ENCODE results near the gene AP3D1.
A peak's percentile ranks its signal among the peaks of the same experiment; 100 is the strongest.
"Not testable (repeated sequence)": the region's sequence is repeated elsewhere in the genome, so short reads cannot be mapped to it uniquely, and the experiment has no call there.

The AP3D1 gene

GRCh38 chr19:2151339-2152229 is at the start of gene AP3D1:
Gene AP3D1 (minus strand): TSS chr19:2151566. CDS start chr19:2151334, 232 bp downstream.
- peak; percentile 100 for DNase-seq

- not testable (repeated sequence) for DNase-seq
These were observed 49.4 kb upstream of the AP3D1 start for GRCh38 chr19:2200624-2201294.

- DNase-seq, result no peak
These were observed 48.7 kb upstream of the AP3D1 start for GRCh38 chr19:2199861-2200623.

GRCh38 chr19:2199215-2199614 is 47.8 kb upstream of the AP3D1 start:
- no peak for DNase-seq

GRCh38 chr19:2198317-2198716 is 47.0 kb upstream of the AP3D1 start:
- no peak for DNase-seq

GRCh38 chr19:2197270-2197669 is 45.9 kb upstream of the AP3D1 start:
- no peak for DNase-seq

- DNase-seq, result no peak
These were observed 44.5 kb upstream of the AP3D1 start for GRCh38 chr19:2195914-2196313.

GRCh38 chr19:2195361-2195760 is 44.0 kb upstream of the AP3D1 start:
- no peak for DNase-seq

GRCh38 chr19:2194513-2195078 is 43.2 kb upstream of the AP3D1 start:
- no peak for DNase-seq

GRCh38 chr19:2193807-2194206 is 42.4 kb upstream of the AP3D1 start:
- DNase-seq, result no peak

- DNase-seq, result no peak
These were observed 41.5 kb upstream of the AP3D1 start for GRCh38 chr19:2192862-2193261.

- DNase-seq, result no peak
These were observed 40.3 kb upstream of the AP3D1 start for GRCh38 chr19:2191456-2192310.

GRCh38 chr19:2190848-2191455 is 39.6 kb upstream of the AP3D1 start:
- no peak for DNase-seq

GRCh38 chr19:2189880-2190279 is 38.5 kb upstream of the AP3D1 start:
- DNase-seq, result no peak

- no peak for DNase-seq
These were observed 37.5 kb upstream of the AP3D1 start for GRCh38 chr19:2188708-2189385.

GRCh38 chr19:2187159-2187558 is 35.8 kb upstream of the AP3D1 start:
- no peak for DNase-seq

GRCh38 chr19:2186071-2186846 is 34.9 kb upstream of the AP3D1 start:
- peak; percentile 91 for DNase-seq

- no peak for DNase-seq
These were observed 34.3 kb upstream of the AP3D1 start for GRCh38 chr19:2185734-2186070.

- no peak for DNase-seq
These were observed 33.1 kb upstream of the AP3D1 start for GRCh38 chr19:2184422-2184975.

GRCh38 chr19:2181633-2181997 is 30.2 kb upstream of the AP3D1 start:
- no peak for DNase-seq
